COLO668 (cell line): Measurements from ENCODE around the gene GABARAPL2.
"Not testable (repeated sequence)": the region's sequence is repeated elsewhere in the genome, so short reads cannot be mapped to it uniquely, and the experiment has no call there.

Experiments used
- DNase-seq: peaks from one replicate; lab custom pipeline; 2025; ENCODE audit not compliant: unreplicated experiment; lab: John Stamatoyannopoulos, UW

GABARAPL2 gene

GRCh38 chr16:75566040-75566757 is at the start of gene GABARAPL2:
TSS of gene GABARAPL2 (plus strand) at chr16:75566379. CDS start at chr16:75566487, 108 bp downstream.
- DNase-seq, result peak; percentile 91

GRCh38 chr16:75519175-75519574 is 47.0 kb upstream of the GABARAPL2 start:
- no peak for DNase-seq

GRCh38 chr16:75526032-75526790 is 40.0 kb upstream of the GABARAPL2 start:
- DNase-seq, result no peak

GRCh38 chr16:75527825-75528299 is 38.3 kb upstream of the GABARAPL2 start:
- no peak for DNase-seq

GRCh38 chr16:75529056-75529905 is 36.9 kb upstream of the GABARAPL2 start:
- no peak for DNase-seq

- DNase-seq, result no peak
These were observed 36.2 kb upstream of the GABARAPL2 start for GRCh38 chr16:75529959-75530358.

- no peak for DNase-seq
These were observed 33.9 kb upstream of the GABARAPL2 start for GRCh38 chr16:75532142-75532765.

- no peak for DNase-seq
These were observed 33.4 kb upstream of the GABARAPL2 start for GRCh38 chr16:75532791-75533190.

- DNase-seq, result no peak
These were observed 31.5 kb upstream of the GABARAPL2 start for GRCh38 chr16:75534560-75535205.

- DNase-seq, result no peak
These were observed 30.9 kb upstream of the GABARAPL2 start for GRCh38 chr16:75535211-75535843.

GRCh38 chr16:75535901-75536300 is 30.3 kb upstream of the GABARAPL2 start, which contains the start of gene CHST5:
TSS of gene CHST5 (minus strand) at chr16:75536108. CDS start at chr16:75530384, 5,724 bp downstream.
- DNase-seq, result no peak

GRCh38 chr16:75537776-75538175 is 28.4 kb upstream of the GABARAPL2 start:
- DNase-seq, result no peak

- DNase-seq, result not testable (repeated sequence)
These were observed 27.2 kb upstream of the GABARAPL2 start for GRCh38 chr16:75538882-75539565.

GRCh38 chr16:75541236-75541635 is 24.9 kb upstream of the GABARAPL2 start:
- DNase-seq, result peak; percentile 5

- DNase-seq, result not testable (repeated sequence)
These were observed 23.7 kb upstream of the GABARAPL2 start for GRCh38 chr16:75542462-75542861.

- DNase-seq, result not testable (repeated sequence)
These were observed 20.3 kb upstream of the GABARAPL2 start for GRCh38 chr16:75545879-75546278.

- DNase-seq, result no peak
These were observed 19.9 kb upstream of the GABARAPL2 start for GRCh38 chr16:75546293-75546692.

GRCh38 chr16:75548456-75548855 is 17.7 kb upstream of the GABARAPL2 start:
- DNase-seq, result not testable (repeated sequence)

- peak; percentile 4 for DNase-seq
These were observed 15.9 kb upstream of the GABARAPL2 start for GRCh38 chr16:75550211-75550662.
